ENCODE measurements around the gene SIRPA.

DNA sequence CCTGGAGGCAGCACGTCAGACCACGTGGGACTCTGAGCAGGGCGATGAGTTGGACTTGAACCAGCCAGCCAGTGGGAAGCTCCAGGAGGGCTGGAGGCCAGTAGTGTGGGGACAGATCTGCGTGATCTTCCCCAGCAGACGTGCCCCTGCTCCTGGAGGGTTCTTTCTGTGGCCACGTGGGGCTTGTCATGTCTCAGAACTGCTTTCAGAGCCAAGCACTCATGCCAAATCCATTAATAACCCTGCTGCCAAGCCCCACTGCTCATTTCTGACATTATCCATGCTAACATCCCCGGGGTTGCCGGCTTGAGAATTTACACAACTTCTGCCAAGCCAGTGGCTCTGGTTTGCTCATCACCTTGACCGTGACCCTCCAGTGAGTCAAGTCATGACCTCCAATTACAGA lies 38.3 kb downstream of the SIRPA start:
- TF ChIP-seq POLR2A (IDR thresholded peaks at IDR 0.05; ENCODE audit: low read length) (no peak), GATA1 (IDR thresholded peaks at IDR 0.05; ENCODE audit: low read depth, low read length) (no peak)

Data from erythroblast (primary cell).